ENCODE measurements around the gene FEN1. TPM values are rescaled to one million over a fixed set of nuclear protein-coding genes. Genes with fewer than 3 reads are reported as not detected.

FEN1 gene
- total and polyA plus RNA-seq, 2 of the 13 experiments (the other 11 are each of a cell fraction or from before 2014, with no cell fraction given): 12.4 to 102 TPM

DNA sequence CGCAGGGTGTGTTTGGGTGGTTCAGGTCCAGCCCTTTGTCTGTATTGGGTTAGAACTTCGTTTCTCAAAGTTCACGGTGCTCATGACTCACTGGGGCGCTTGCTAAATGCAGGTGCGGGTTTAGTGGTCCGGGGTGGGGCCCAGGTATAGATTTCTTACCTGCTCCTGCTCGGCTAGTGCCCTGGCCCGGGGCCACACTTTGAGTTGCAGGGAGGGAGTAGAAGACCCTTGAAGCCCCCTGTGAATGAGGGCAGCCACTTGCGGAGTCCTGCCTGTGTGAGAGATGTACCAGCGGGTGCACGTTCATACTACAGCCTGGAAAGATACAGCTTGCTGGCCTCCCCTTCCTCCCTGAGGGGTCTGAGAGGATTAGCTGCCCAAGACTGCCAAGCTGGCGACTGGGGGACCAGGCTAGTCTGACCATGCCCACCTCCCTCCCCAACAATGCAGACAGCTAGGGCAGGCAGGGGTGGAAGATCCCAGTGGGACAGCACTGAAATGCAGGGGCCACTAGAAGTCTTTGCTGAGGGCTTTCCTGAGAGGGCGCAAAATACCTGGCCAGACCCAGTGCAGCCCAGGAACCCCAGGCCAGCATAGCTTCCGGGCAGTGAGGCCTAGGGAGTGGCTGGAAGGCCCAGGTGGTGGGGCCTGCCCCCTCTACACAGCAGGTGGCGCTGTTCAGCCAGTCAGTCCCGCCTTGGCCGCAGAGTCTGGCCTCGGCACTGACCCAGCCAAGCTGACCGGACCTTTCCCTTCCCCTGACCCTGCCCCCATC, 45.3 kb upstream of the FEN1 start (continued):
- TF ChIP-seq NKX3-1 (CRISPR knock-in tag; IDR thresholded peaks at IDR 0.05) (no peak), NFYC (CRISPR knock-in tag; IDR thresholded peaks at IDR 0.05) (no peak), TCF7L2 (IDR thresholded peaks at IDR 0.05; ENCODE audit: low read depth, low read length) (no peak), TMF1 (CRISPR knock-in tag; IDR thresholded peaks at IDR 0.05; ENCODE audit: low read depth) (no peak), RAD21 (CRISPR knock-in tag; IDR thresholded peaks at IDR 0.05) (peak; percentile 97), SOX5 (CRISPR knock-in tag; IDR thresholded peaks at IDR 0.05; ENCODE audit: borderline replicate concordance) (0 out of 2 replicates have a peak, but pooled peaks have one; percentile 41), MXD4 (CRISPR knock-in tag; IDR thresholded peaks at IDR 0.05) (no peak), ZNF563 (CRISPR knock-in tag; IDR thresholded peaks at IDR 0.05) (peak; percentile 57; the same call in 1 of the 2 replicates), ZNF776 (CRISPR knock-in tag; IDR thresholded peaks at IDR 0.05) (0 out of 2 replicates have a peak, but pooled peaks have one; percentile 45), SNRNP70 (IDR thresholded peaks at IDR 0.05; ENCODE audit: low read depth, low read length) (no peak), GZF1 (CRISPR knock-in tag; IDR thresholded peaks at IDR 0.05) (0 out of 2 replicates have a peak, but pooled peaks have one; percentile 11), ZNF335 (CRISPR knock-in tag; IDR thresholded peaks at IDR 0.05) (no peak), MIER3 (CRISPR knock-in tag; IDR thresholded peaks at IDR 0.05; ENCODE audit: borderline replicate concordance) (peak; percentile 86; the same call in 1 of the 2 replicates), ZNF598 (CRISPR knock-in tag; IDR thresholded peaks at IDR 0.05; ENCODE audit: borderline replicate concordance) (peak; percentile 55; the same call in 1 of the 2 replicates), ZNF235 (CRISPR knock-in tag; IDR thresholded peaks at IDR 0.05; ENCODE audit: borderline replicate concordance) (0 out of 2 replicates have a peak, but pooled peaks have one; percentile 12), ZFP82 (CRISPR knock-in tag; IDR thresholded peaks at IDR 0.05; ENCODE audit: borderline replicate concordance) (no peak), ZNF737 (CRISPR knock-in tag; IDR thresholded peaks at IDR 0.05; ENCODE audit: borderline replicate concordance) (no peak), POLR2G (IDR thresholded peaks at IDR 0.05; ENCODE audit: low read depth, low read length) (0 out of 2 replicates have a peak, but pooled peaks have one; percentile 22), ZNF160 (CRISPR knock-in tag; IDR thresholded peaks at IDR 0.05) (no peak), PHF8 (CRISPR knock-in tag; IDR thresholded peaks at IDR 0.05) (peak; percentile 50; the same call in 1 of the 2 replicates), ZNF749 (CRISPR knock-in tag; IDR thresholded peaks at IDR 0.05; ENCODE audit: borderline replicate concordance) (peak; percentile 40; the same call in 1 of the 2 replicates), ZIK1 (CRISPR knock-in tag; IDR thresholded peaks at IDR 0.05; ENCODE audit: borderline replicate concordance, low read depth) (peak; percentile 55; the same call in 1 of the 2 replicates), ZNF329 (CRISPR knock-in tag; IDR thresholded peaks at IDR 0.05; ENCODE audit: low read depth) (peak; percentile 57; the same call in 1 of the 2 replicates), KDM5B (CRISPR knock-in tag; IDR thresholded peaks at IDR 0.05; ENCODE audit: borderline replicate concordance) (no peak)
- TF ChIP-seq, protein P1, sequence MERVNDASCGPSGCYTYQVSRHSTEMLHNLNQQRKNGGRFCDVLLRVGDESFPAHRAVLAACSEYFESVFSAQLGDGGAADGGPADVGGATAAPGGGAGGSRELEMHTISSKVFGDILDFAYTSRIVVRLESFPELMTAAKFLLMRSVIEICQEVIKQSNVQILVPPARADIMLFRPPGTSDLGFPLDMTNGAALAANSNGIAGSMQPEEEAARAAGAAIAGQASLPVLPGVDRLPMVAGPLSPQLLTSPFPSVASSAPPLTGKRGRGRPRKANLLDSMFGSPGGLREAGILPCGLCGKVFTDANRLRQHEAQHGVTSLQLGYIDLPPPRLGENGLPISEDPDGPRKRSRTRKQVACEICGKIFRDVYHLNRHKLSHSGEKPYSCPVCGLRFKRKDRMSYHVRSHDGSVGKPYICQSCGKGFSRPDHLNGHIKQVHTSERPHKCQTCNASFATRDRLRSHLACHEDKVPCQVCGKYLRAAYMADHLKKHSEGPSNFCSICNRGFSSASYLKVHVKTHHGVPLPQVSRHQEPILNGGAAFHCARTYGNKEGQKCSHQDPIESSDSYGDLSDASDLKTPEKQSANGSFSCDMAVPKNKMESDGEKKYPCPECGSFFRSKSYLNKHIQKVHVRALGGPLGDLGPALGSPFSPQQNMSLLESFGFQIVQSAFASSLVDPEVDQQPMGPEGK (CRISPR knock-in tag; IDR thresholded peaks at IDR 0.05): peak; percentile 85
- TF ChIP-seq, protein P2, sequence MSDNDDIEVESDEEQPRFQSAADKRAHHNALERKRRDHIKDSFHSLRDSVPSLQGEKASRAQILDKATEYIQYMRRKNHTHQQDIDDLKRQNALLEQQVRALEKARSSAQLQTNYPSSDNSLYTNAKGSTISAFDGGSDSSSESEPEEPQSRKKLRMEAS (IDR thresholded peaks at IDR 0.05): peak; percentile 62; the same call in 1 of the 2 replicates
- TF ChIP-seq, protein P3, sequence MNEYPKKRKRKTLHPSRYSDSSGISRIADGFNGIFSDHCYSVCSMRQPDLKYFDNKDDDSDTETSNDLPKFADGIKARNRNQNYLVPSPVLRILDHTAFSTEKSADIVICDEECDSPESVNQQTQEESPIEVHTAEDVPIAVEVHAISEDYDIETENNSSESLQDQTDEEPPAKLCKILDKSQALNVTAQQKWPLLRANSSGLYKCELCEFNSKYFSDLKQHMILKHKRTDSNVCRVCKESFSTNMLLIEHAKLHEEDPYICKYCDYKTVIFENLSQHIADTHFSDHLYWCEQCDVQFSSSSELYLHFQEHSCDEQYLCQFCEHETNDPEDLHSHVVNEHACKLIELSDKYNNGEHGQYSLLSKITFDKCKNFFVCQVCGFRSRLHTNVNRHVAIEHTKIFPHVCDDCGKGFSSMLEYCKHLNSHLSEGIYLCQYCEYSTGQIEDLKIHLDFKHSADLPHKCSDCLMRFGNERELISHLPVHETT (CRISPR knock-in tag; conservative IDR thresholded peaks at IDR 0.05): no peak
